HG03558 (cell line): ENCODE results near the gene NOXO1.

Experiments
- ATAC-seq: cut with Tn5 transposase; IDR thresholded peaks from one replicate; pipeline ENCODE4 v1.9.1; 2021; ENCODE audit warnings: moderate number of reproducible peaks; ENCODE audit not compliant: unreplicated experiment; ENCODE audit errors: extremely low read depth

The NOXO1 gene

GRCh38 chr16:1981398-1981836 lies at the start of gene NOXO1:
Gene NOXO1 (minus strand): TSS chr16:1981469. CDS start chr16:1981179, 290 bp downstream.
- ATAC-seq = no peak

GRCh38 chr16:2030036-2030435 lies 48.8 kb upstream of the NOXO1 start:
- ATAC-seq = no peak

GRCh38 chr16:2029350-2029749 lies 48.1 kb upstream of the NOXO1 start:
- no peak for ATAC-seq

- ATAC-seq = no peak
These were observed 47.5 kb upstream of the NOXO1 start for GRCh38 chr16:2028620-2029220.

GRCh38 chr16:2028146-2028545 lies 46.9 kb upstream of the NOXO1 start:
- ATAC-seq = no peak

- no peak for ATAC-seq
These were observed 46.0 kb upstream of the NOXO1 start for GRCh38 chr16:2027024-2028010.

- ATAC-seq = no peak
These were observed 45.3 kb upstream of the NOXO1 start, which contains the start of gene NHERF2 for GRCh38 chr16:2026461-2027023. Gene NHERF2 (plus strand): TSS chr16:2026902. CDS start chr16:2027006, 104 bp downstream.

- ATAC-seq = no peak
These were observed 44.7 kb upstream of the NOXO1 start for GRCh38 chr16:2025878-2026460.

- ATAC-seq = no peak
These were observed 44.0 kb upstream of the NOXO1 start for GRCh38 chr16:2025251-2025650.

- ATAC-seq = no peak
These were observed 42.8 kb upstream of the NOXO1 start for GRCh38 chr16:2024032-2024420.

- ATAC-seq = no peak
These were observed 42.1 kb upstream of the NOXO1 start for GRCh38 chr16:2023092-2024031.

GRCh38 chr16:2022723-2023091 lies 41.4 kb upstream of the NOXO1 start:
- ATAC-seq = no peak

GRCh38 chr16:2019921-2020831 lies 38.9 kb upstream of the NOXO1 start:
- no peak for ATAC-seq

GRCh38 chr16:2019518-2019920 lies 38.2 kb upstream of the NOXO1 start, which contains the start of gene NPW:
Gene NPW (plus strand): TSS chr16:2019785.
- ATAC-seq = no peak

GRCh38 chr16:2016407-2016922 lies 35.2 kb upstream of the NOXO1 start:
- ATAC-seq = no peak

- no peak for ATAC-seq
These were observed 34.6 kb upstream of the NOXO1 start for GRCh38 chr16:2015947-2016208.

- no peak for ATAC-seq
These were observed 34.1 kb upstream of the NOXO1 start for GRCh38 chr16:2015117-2015946.

GRCh38 chr16:2013527-2013926 lies 32.3 kb upstream of the NOXO1 start:
- ATAC-seq = no peak
